Neuronal stem cell (in vitro differentiated cells): ENCODE measurements around the gene NDUFA7.
A peak's percentile ranks its signal among the peaks of the same experiment; 100 is the strongest.

Experiments used
- DNase-seq: peaks from one replicate; pipeline ENCODE4 v3.0.0-alpha.2; 2013; ENCODE audit warnings: low spot score
- H2AFZ ChIP-seq: one replicate; pipeline ENCODE4 v1.6.1; 2013; ENCODE audit warnings: mild to moderate bottlenecking, low read length, inconsistent platforms
- H2AK5ac ChIP-seq: 2 replicates; pipeline ENCODE4 v1.6.1; 2013; ENCODE audit warnings: low read depth, mild to moderate bottlenecking, inconsistent platforms, low read length, moderate library complexity, mixed read lengths
- H2BK120ac ChIP-seq: 2 replicates; pipeline ENCODE4 v1.6.1; 2013; ENCODE audit warnings: low read depth, mild to moderate bottlenecking, inconsistent platforms, low read length, moderate library complexity, mixed read lengths
- H2BK12ac ChIP-seq: one replicate; pipeline ENCODE4 v1.6.1; 2013; ENCODE audit warnings: low read length, inconsistent platforms
- H2BK15ac ChIP-seq: 2 replicates; pipeline ENCODE4 v1.6.1; 2013; ENCODE audit warnings: mild to moderate bottlenecking, low read length, inconsistent platforms, mixed read lengths
- H2BK5ac ChIP-seq: one replicate; pipeline ENCODE4 v1.6.1; 2013; ENCODE audit warnings: inconsistent platforms, mild to moderate bottlenecking, low read length, moderate library complexity
- H3K14ac ChIP-seq: one replicate; pipeline ENCODE4 v1.6.1; 2013; ENCODE audit warnings: low read length, inconsistent platforms
- H3K18ac ChIP-seq: 2 replicates; pipeline ENCODE4 v1.6.1; 2013; ENCODE audit warnings: low read length, inconsistent platforms
- H3K23ac ChIP-seq: 2 replicates; pipeline ENCODE4 v1.6.1; 2013; ENCODE audit warnings: low read depth, mild to moderate bottlenecking, mixed read lengths, low read length, inconsistent platforms; ENCODE audit not compliant: poor library complexity
- H3K27ac ChIP-seq: replicated peaks from 3 replicates; pipeline ENCODE4 v1.5.1; 2013; ENCODE audit warnings: low read length, inconsistent platforms
- H3K27me3 ChIP-seq, 3 experiments: 2 replicates each; pipeline ENCODE4 v1.6.1; 2013; ENCODE audit warnings: low read length in 3 of 3, mild to moderate bottlenecking in 2 of 3, inconsistent platforms in 1 of 3, low read depth in 1 of 3, mixed read lengths in 1 of 3, moderate library complexity in 1 of 3; ENCODE audit not compliant: control insufficient read depth in 3 of 3, insufficient read depth in 3 of 3
- H3K36me3 ChIP-seq, 2 donors: replicated peaks in 1 of 2; 2 replicates each; pipeline ENCODE4 v1.6.1; 2013; ENCODE audit warnings: low read length in 2 of 2; ENCODE audit not compliant: control insufficient read depth in 2 of 2, insufficient read depth in 2 of 2
- H3K4ac ChIP-seq: 2 replicates; pipeline ENCODE4 v1.6.1; 2013; ENCODE audit warnings: inconsistent platforms, mild to moderate bottlenecking, low read length, moderate library complexity
- H3K4me1 ChIP-seq, 2 donors: 1 replicate in 1 of 2; 2 replicates in 1 of 2; pipeline ENCODE4 v1.6.1; 2013; ENCODE audit warnings: low read length in 2 of 2, low read depth in 1 of 2; ENCODE audit not compliant: control insufficient read depth in 2 of 2, insufficient read depth in 1 of 2
- H3K4me2 ChIP-seq: one replicate; pipeline ENCODE4 v1.6.1; 2013; ENCODE audit warnings: mild to moderate bottlenecking, low read length, inconsistent platforms; ENCODE audit not compliant: insufficient read depth, poor library complexity, severe bottlenecking
- H3K4me3 ChIP-seq, 2 donors: 2 replicates each; pipeline ENCODE4 v1.5.1; 2013; ENCODE audit warnings: low read length in 2 of 2, mild to moderate bottlenecking in 2 of 2, inconsistent platforms in 1 of 2, moderate library complexity in 1 of 2
- H3K79me1 ChIP-seq: one replicate; pipeline ENCODE4 v1.6.1; 2013; ENCODE audit warnings: low read depth, mild to moderate bottlenecking, inconsistent platforms, low read length, moderate library complexity
- H3K9ac ChIP-seq: one replicate; pipeline ENCODE4 v1.6.1; 2013; ENCODE audit warnings: mild to moderate bottlenecking, low read depth, low read length, inconsistent platforms; ENCODE audit not compliant: poor library complexity
- H3K9me3 ChIP-seq, 2 donors: replicated peaks in 1 of 2; 2 replicates each; pipeline versions ENCODE3 to v1.6.1; 2013; ENCODE audit warnings: low read length in 2 of 2, mild to moderate bottlenecking in 2 of 2, inconsistent platforms in 1 of 2, low read depth in 1 of 2, mixed read lengths in 1 of 2, moderate library complexity in 1 of 2; ENCODE audit not compliant: control insufficient read depth in 2 of 2, insufficient read depth in 1 of 2
- H4K8ac ChIP-seq: one replicate; pipeline ENCODE4 v1.6.1; 2013; ENCODE audit warnings: low read depth, mild to moderate bottlenecking, inconsistent platforms, low read length, moderate library complexity
- H4K91ac ChIP-seq: one replicate; pipeline ENCODE4 v1.6.1; 2013; ENCODE audit warnings: low read length, low read depth, mild to moderate bottlenecking, inconsistent platforms; ENCODE audit not compliant: poor library complexity
- WGBS, 2 donors: extraction: QIAGEN DNeasy Blood & Tissue Kit; methylation state at CpG; one replicate each; pipeline ENCODE4 v1.1.7; 2013; ENCODE audit warnings: missing lambda C conversion rate in 2 of 2, mixed read lengths in 1 of 2; ENCODE audit not compliant: insufficient read length in 2 of 2, insufficient replicate concordance in 1 of 2; ENCODE audit errors: extremely low coverage in 2 of 2; 5-methylcytosine and 5-hydroxymethylcytosine counted together

The NDUFA7 gene

GRCh38 chr19:8340341-8341096, 19.3 kb upstream of the NDUFA7 start:
- WGBS, 2 donors: no CpG with 5 or more reads among the region's 15 CpGs
- no peak overlapping the region for H3K4me3 ChIP-seq
- no peaks in the 10 kb centered on the region for H3K36me3 ChIP-seq
- no peak overlapping the region for H3K27ac ChIP-seq
- H2BK5ac ChIP-seq: no peak overlapping the region
- no peak overlapping the region for H2BK120ac ChIP-seq
- H3K4me1 ChIP-seq: peaks cover 4 to 6% of the 10 kb centered on the region in 2 donors
- H3K27me3 ChIP-seq: peaks cover 6 to 63% (median 42%) of the 10 kb centered on the region in 3 experiments
- no peaks in the 10 kb centered on the region for H3K79me1 ChIP-seq
- no peak overlapping the region for H3K4ac ChIP-seq
- no peak overlapping the region for H3K14ac ChIP-seq
- H2BK12ac ChIP-seq: peak overlapping the region; percentile 78
- H3K23ac ChIP-seq: no peak overlapping the region
- no peak overlapping the region for H4K91ac ChIP-seq
- no peak overlapping the region for H3K4me2 ChIP-seq
- H3K18ac ChIP-seq: peak overlapping the region; percentile 44
- no peak overlapping the region for H2BK15ac ChIP-seq
- no peak overlapping the region for H2AK5ac ChIP-seq
- peak overlapping the region; percentile 64 for H2AFZ ChIP-seq
- peak overlapping the region; percentile 16 for H3K9ac ChIP-seq
- no peaks in the 10 kb centered on the region for H3K9me3 ChIP-seq
- no peak for DNase-seq
- no peak overlapping the region for H4K8ac ChIP-seq

GRCh38 chr19:8338835-8339234, 17.7 kb upstream of the NDUFA7 start:
- H3K4me3 ChIP-seq: no peak overlapping the region
- no peak overlapping the region for H3K4ac ChIP-seq
- no peak overlapping the region for H2BK5ac ChIP-seq
- no peaks in the 10 kb centered on the region for H3K36me3 ChIP-seq
- no peaks in the 10 kb centered on the region for H3K9me3 ChIP-seq
- H3K23ac ChIP-seq: no peak overlapping the region
- H2AFZ ChIP-seq: no peak overlapping the region
- peaks cover 5 to 6% of the 10 kb centered on the region in 2 donors for H3K4me1 ChIP-seq
- no peak overlapping the region for H2BK120ac ChIP-seq
- H4K8ac ChIP-seq: no peak overlapping the region
- H2BK12ac ChIP-seq: no peak overlapping the region
- no peak overlapping the region for H3K18ac ChIP-seq
- H4K91ac ChIP-seq: no peak overlapping the region
- no peak for DNase-seq
- WGBS, 2 donors: no CpG with 5 or more reads among the region's 6 CpGs
- no peak overlapping the region for H3K4me2 ChIP-seq
- H3K27ac ChIP-seq: no peak overlapping the region
- no peak overlapping the region for H3K9ac ChIP-seq
- no peak overlapping the region for H3K14ac ChIP-seq
- H3K27me3 ChIP-seq: peaks cover 18 to 75% (median 57%) of the 10 kb centered on the region in 3 experiments
- H2BK15ac ChIP-seq: no peak overlapping the region
- H3K79me1 ChIP-seq: no peaks in the 10 kb centered on the region
- H2AK5ac ChIP-seq: no peak overlapping the region

GRCh38 chr19:8337728-8338127, 16.6 kb upstream of the NDUFA7 start:
- no peak overlapping the region for H2AK5ac ChIP-seq
- no peaks in the 10 kb centered on the region for H3K36me3 ChIP-seq
- no peak overlapping the region for H4K8ac ChIP-seq
- no peak overlapping the region for H3K4ac ChIP-seq
- H3K23ac ChIP-seq: no peak overlapping the region
- no CpG with 5 or more reads among the region's 7 CpGs for WGBS, 2 donors
- H3K79me1 ChIP-seq: no peaks in the 10 kb centered on the region
- H3K18ac ChIP-seq: no peak overlapping the region
- H3K27me3 ChIP-seq: peaks cover 25 to 76% (median 60%) of the 10 kb centered on the region in 3 experiments
- H3K9ac ChIP-seq: no peak overlapping the region
- H3K9me3 ChIP-seq: no peaks in the 10 kb centered on the region
- H2BK120ac ChIP-seq: no peak overlapping the region
- no peak overlapping the region for H3K4me2 ChIP-seq
- no peak overlapping the region for H3K14ac ChIP-seq
- no peak overlapping the region for H2BK15ac ChIP-seq
- no peak for DNase-seq
- peak overlapping the region in 1 of 2 donors; percentile 52 for H3K4me3 ChIP-seq
- no peak overlapping the region for H3K27ac ChIP-seq
- H2AFZ ChIP-seq: no peak overlapping the region
- no peak overlapping the region for H4K91ac ChIP-seq
- H2BK5ac ChIP-seq: no peak overlapping the region
- H2BK12ac ChIP-seq: no peak overlapping the region
- H3K4me1 ChIP-seq: peaks cover 5 to 9% of the 10 kb centered on the region in 2 donors

- Histone ChIP-seq H3K36me3 (no peaks in the 10 kb centered on the region), H3K4me3 (no peak overlapping the region), H2BK5ac (no peak overlapping the region), H2AK5ac (no peak overlapping the region), H2BK12ac (no peak overlapping the region), H4K91ac (no peak overlapping the region), H2BK15ac (no peak overlapping the region), H3K4me1 (peaks cover 5 to 9% of the 10 kb centered on the region in 2 donors), H4K8ac (no peak overlapping the region), H3K23ac (no peak overlapping the region), H3K4ac (no peak overlapping the region), H3K27ac (no peak overlapping the region), H3K14ac (no peak overlapping the region), H2BK120ac (no peak overlapping the region), H3K79me1 (no peaks in the 10 kb centered on the region), H3K9ac (no peak overlapping the region), H3K4me2 (no peak overlapping the region), H3K18ac (no peak overlapping the region), H2AFZ (no peak overlapping the region), H3K9me3 (no peaks in the 10 kb centered on the region), H3K27me3 (peaks cover 23 to 73% (median 54%) of the 10 kb centered on the region in 3 experiments)
- DNase-seq: no peak
- no CpG with 5 or more reads among the region's 8 CpGs for WGBS, 2 donors
Observed at GRCh38 chr19:8336660-8337059, 15.5 kb upstream of the NDUFA7 start.
